NB4 (cell line): ENCODE measurements around the gene ARFGEF2.

Experiments used
- CTCF ChIP-seq: IDR thresholded peaks from one replicate; pipeline ENCODE4 v1.5.1; 2012; ENCODE audit warnings: low read depth, low read length
- POLR2A ChIP-seq: IDR thresholded peaks from 2 replicates; pipeline ENCODE4 v1.6.1; 2011; ENCODE audit warnings: mild to moderate bottlenecking; ENCODE audit not compliant: insufficient read length; ENCODE audit errors: extremely low read depth

GRCh38 chr20:48944663-48945297 lies 23.3 kb downstream of the ARFGEF2 start:
- TF ChIP-seq CTCF, result no peak
- no peak for TF ChIP-seq POLR2A
